ENCODE measurements around the gene RNASEH2A. TPM values are rescaled to one million over a fixed set of nuclear protein-coding genes. Genes with fewer than 3 reads are reported as not detected.

Gene RNASEH2A
- total and polyA plus RNA-seq, 2 of the 13 experiments (the other 11 are each of a cell fraction or from before 2014, with no cell fraction given): 25.1 to 35.8 TPM

- TF ChIP-seq HNF1A (IDR thresholded peaks at IDR 0.05; ENCODE audit: low read depth): no peak
- peak; percentile 49; the same call in 1 of the 2 replicates for TF ChIP-seq HNF1A (CRISPR knock-in tag; IDR thresholded peaks at IDR 0.05; ENCODE audit: borderline replicate concordance)
- TF ChIP-seq ZNF317 (CRISPR knock-in tag; IDR thresholded peaks at IDR 0.05): peak; percentile 49; the same call in 1 of the 2 replicates
- TF ChIP-seq TBL1XR1 (IDR thresholded peaks at IDR 0.05; ENCODE audit: borderline replicate concordance, low read length, partially characterized antibody): no peak
- TF ChIP-seq, protein P1, sequence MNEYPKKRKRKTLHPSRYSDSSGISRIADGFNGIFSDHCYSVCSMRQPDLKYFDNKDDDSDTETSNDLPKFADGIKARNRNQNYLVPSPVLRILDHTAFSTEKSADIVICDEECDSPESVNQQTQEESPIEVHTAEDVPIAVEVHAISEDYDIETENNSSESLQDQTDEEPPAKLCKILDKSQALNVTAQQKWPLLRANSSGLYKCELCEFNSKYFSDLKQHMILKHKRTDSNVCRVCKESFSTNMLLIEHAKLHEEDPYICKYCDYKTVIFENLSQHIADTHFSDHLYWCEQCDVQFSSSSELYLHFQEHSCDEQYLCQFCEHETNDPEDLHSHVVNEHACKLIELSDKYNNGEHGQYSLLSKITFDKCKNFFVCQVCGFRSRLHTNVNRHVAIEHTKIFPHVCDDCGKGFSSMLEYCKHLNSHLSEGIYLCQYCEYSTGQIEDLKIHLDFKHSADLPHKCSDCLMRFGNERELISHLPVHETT (CRISPR knock-in tag; conservative IDR thresholded peaks at IDR 0.05): no peak
- TF ChIP-seq, protein P2, sequence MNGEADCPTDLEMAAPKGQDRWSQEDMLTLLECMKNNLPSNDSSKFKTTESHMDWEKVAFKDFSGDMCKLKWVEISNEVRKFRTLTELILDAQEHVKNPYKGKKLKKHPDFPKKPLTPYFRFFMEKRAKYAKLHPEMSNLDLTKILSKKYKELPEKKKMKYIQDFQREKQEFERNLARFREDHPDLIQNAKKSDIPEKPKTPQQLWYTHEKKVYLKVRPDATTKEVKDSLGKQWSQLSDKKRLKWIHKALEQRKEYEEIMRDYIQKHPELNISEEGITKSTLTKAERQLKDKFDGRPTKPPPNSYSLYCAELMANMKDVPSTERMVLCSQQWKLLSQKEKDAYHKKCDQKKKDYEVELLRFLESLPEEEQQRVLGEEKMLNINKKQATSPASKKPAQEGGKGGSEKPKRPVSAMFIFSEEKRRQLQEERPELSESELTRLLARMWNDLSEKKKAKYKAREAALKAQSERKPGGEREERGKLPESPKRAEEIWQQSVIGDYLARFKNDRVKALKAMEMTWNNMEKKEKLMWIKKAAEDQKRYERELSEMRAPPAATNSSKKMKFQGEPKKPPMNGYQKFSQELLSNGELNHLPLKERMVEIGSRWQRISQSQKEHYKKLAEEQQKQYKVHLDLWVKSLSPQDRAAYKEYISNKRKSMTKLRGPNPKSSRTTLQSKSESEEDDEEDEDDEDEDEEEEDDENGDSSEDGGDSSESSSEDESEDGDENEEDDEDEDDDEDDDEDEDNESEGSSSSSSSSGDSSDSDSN (CRISPR knock-in tag; IDR thresholded peaks at IDR 0.05): peak; percentile 94
- TF ChIP-seq, protein P3, sequence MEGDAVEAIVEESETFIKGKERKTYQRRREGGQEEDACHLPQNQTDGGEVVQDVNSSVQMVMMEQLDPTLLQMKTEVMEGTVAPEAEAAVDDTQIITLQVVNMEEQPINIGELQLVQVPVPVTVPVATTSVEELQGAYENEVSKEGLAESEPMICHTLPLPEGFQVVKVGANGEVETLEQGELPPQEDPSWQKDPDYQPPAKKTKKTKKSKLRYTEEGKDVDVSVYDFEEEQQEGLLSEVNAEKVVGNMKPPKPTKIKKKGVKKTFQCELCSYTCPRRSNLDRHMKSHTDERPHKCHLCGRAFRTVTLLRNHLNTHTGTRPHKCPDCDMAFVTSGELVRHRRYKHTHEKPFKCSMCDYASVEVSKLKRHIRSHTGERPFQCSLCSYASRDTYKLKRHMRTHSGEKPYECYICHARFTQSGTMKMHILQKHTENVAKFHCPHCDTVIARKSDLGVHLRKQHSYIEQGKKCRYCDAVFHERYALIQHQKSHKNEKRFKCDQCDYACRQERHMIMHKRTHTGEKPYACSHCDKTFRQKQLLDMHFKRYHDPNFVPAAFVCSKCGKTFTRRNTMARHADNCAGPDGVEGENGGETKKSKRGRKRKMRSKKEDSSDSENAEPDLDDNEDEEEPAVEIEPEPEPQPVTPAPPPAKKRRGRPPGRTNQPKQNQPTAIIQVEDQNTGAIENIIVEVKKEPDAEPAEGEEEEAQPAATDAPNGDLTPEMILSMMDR (CRISPR knock-in tag; IDR thresholded peaks at IDR 0.05): peak; percentile 99
- peak; percentile 35; the same call in 1 of the 2 replicates for TF ChIP-seq MAX (IDR thresholded peaks at IDR 0.05)
- TF ChIP-seq ZNF724P (CRISPR knock-in tag; IDR thresholded peaks at IDR 0.05; ENCODE audit: borderline replicate concordance): no peak
- TF ChIP-seq DR1 (CRISPR knock-in tag; IDR thresholded peaks at IDR 0.05): peak; percentile 60; the same call in 1 of the 2 replicates
- TF ChIP-seq ZBTB14 (CRISPR knock-in tag; IDR thresholded peaks at IDR 0.05): no peak; the same call in 1 of the 2 replicates
- TF ChIP-seq TBX3 (IDR thresholded peaks at IDR 0.05; ENCODE audit: borderline replicate concordance): no peak
- TF ChIP-seq FOXC1 (CRISPR knock-in tag; IDR thresholded peaks at IDR 0.05; ENCODE audit: borderline replicate concordance): 0 out of 2 replicates have a peak, but pooled peaks have one; percentile 11
- 0 out of 2 replicates have a peak, but pooled peaks have one; percentile 33 for TF ChIP-seq ZBTB26 (CRISPR knock-in tag; IDR thresholded peaks at IDR 0.05; ENCODE audit: borderline replicate concordance)
- TF ChIP-seq SOX13 (IDR thresholded peaks at IDR 0.05): no peak
- TF ChIP-seq SOX13 (CRISPR knock-in tag; conservative IDR thresholded peaks at IDR 0.05 in 1 of 2, IDR thresholded peaks at IDR 0.05 in 1 of 2): no peak
Observed at GRCh38 chr19:12766051-12766521, 40.3 kb upstream of the RNASEH2A start (continued).
